Measurements from ENCODE around the gene ACSM5.
"Not testable (repeated sequence)": the region's sequence is repeated elsewhere in the genome, so short reads cannot be mapped to it uniquely, and the experiment has no call there.

Gene ACSM5

GRCh38 chr16:20430480-20430879 is 21.1 kb downstream of the ACSM5 start:
- H3K36me3 ChIP-seq (ENCODE audit: insufficient read depth, low read depth, low read length); H3K4me1 ChIP-seq (ENCODE audit: insufficient read depth, low read length); H3K27ac ChIP-seq (ENCODE audit: low read length); H3K27me3 ChIP-seq (ENCODE audit: insufficient read depth, low read length); H3K9ac ChIP-seq (ENCODE audit: low read depth, low read length); H3K9me3 ChIP-seq (ENCODE audit: insufficient read depth, low read depth, low read length); H3K4me3 ChIP-seq (ENCODE audit: low read length): not testable (repeated sequence)

DNA sequence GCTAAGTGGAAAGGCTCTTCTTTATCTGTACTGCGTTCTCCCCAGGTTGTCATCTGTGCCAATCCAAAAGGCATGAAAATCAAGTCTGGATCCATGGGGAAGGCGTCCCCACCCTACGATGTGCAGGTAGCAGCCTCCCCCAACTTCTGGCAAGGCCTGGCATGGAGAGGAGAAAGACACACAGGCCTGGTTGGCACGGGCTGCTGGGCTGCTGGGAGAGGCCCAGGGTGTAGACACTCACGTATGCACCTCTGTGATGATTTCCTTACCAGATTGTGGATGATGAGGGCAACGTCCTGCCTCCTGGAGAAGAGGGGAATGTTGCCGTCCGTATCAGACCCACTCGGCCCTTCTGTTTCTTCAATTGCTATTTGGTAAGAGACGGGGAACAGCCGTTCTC is 21.6 kb downstream of the ACSM5 start:
- no peak overlapping the region for H3K9ac ChIP-seq (ENCODE audit: low read depth, low read length)

GRCh38 chr16:20438950-20439349 is 29.6 kb downstream of the ACSM5 start:
- not testable (repeated sequence) for H3K27me3 ChIP-seq (ENCODE audit: insufficient read depth, low read length); H3K4me3 ChIP-seq (ENCODE audit: low read length); H3K4me1 ChIP-seq (ENCODE audit: insufficient read depth, low read length); H3K36me3 ChIP-seq (ENCODE audit: insufficient read depth, low read depth, low read length); H3K27ac ChIP-seq (ENCODE audit: low read length); H3K9me3 ChIP-seq (ENCODE audit: insufficient read depth, low read depth, low read length); H3K9ac ChIP-seq (ENCODE audit: low read depth, low read length)

More for the DNA sequence above, 21.6 kb downstream of the ACSM5 start:
- H3K4me3 ChIP-seq (ENCODE audit: low read length), result no peak overlapping the region
- no peaks in the 10 kb centered on the region for H3K4me1 ChIP-seq (ENCODE audit: insufficient read depth, low read length)
- H3K27ac ChIP-seq (ENCODE audit: low read length), result no peak overlapping the region
- no peaks in the 10 kb centered on the region for H3K36me3 ChIP-seq (ENCODE audit: insufficient read depth, low read depth, low read length)
- H3K9me3 ChIP-seq (ENCODE audit: insufficient read depth, low read depth, low read length), result no peaks in the 10 kb centered on the region
- no peaks in the 10 kb centered on the region for H3K27me3 ChIP-seq (ENCODE audit: insufficient read depth, low read length)

- H3K36me3 ChIP-seq (ENCODE audit: insufficient read depth, low read depth, low read length); H3K4me1 ChIP-seq (ENCODE audit: insufficient read depth, low read length); H3K27ac ChIP-seq (ENCODE audit: low read length); H3K9ac ChIP-seq (ENCODE audit: low read depth, low read length); H3K9me3 ChIP-seq (ENCODE audit: insufficient read depth, low read depth, low read length); H3K27me3 ChIP-seq (ENCODE audit: insufficient read depth, low read length); H3K4me3 ChIP-seq (ENCODE audit: low read length): not testable (repeated sequence)
Measured at GRCh38 chr16:20439820-20440231, 30.5 kb downstream of the ACSM5 start.

- not testable (repeated sequence) for H3K4me3 ChIP-seq (ENCODE audit: low read length); H3K9me3 ChIP-seq (ENCODE audit: insufficient read depth, low read depth, low read length); H3K27me3 ChIP-seq (ENCODE audit: insufficient read depth, low read length); H3K4me1 ChIP-seq (ENCODE audit: insufficient read depth, low read length); H3K9ac ChIP-seq (ENCODE audit: low read depth, low read length); H3K27ac ChIP-seq (ENCODE audit: low read length); H3K36me3 ChIP-seq (ENCODE audit: insufficient read depth, low read depth, low read length)
Measured at GRCh38 chr16:20440731-20441130, 31.4 kb downstream of the ACSM5 start.

DNA sequence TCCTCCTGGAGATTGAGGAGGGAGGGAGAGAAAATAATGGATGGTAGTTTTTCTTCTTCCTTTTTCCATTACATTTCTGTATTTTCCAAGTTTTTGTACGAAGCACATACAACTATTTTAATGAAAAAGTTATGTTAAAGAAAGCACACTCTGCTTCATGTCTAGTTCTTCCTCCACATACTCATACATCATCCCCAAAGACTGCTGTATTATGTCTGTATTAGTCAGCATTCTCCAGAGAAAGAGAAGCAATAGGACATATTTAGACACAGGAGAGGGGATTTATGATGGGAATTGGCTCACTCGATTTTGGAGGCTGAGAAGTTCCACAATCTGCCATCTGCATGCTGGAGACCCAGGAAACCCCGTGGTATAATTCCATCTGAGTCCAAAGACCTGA is 31.9 kb downstream of the ACSM5 start:
- Histone ChIP-seq H3K4me3 (ENCODE audit: low read length) (no peak overlapping the region), H3K4me1 (ENCODE audit: insufficient read depth, low read length) (no peaks in the 10 kb centered on the region), H3K9me3 (ENCODE audit: insufficient read depth, low read depth, low read length) (no peaks in the 10 kb centered on the region), H3K27me3 (ENCODE audit: insufficient read depth, low read length) (no peaks in the 10 kb centered on the region), H3K9ac (ENCODE audit: low read depth, low read length) (no peak overlapping the region), H3K36me3 (ENCODE audit: insufficient read depth, low read depth, low read length) (no peaks in the 10 kb centered on the region), H3K27ac (ENCODE audit: low read length) (no peak overlapping the region)

- not testable (repeated sequence) for H3K27ac ChIP-seq (ENCODE audit: low read length); H3K4me3 ChIP-seq (ENCODE audit: low read length); H3K9me3 ChIP-seq (ENCODE audit: insufficient read depth, low read depth, low read length); H3K36me3 ChIP-seq (ENCODE audit: insufficient read depth, low read depth, low read length); H3K27me3 ChIP-seq (ENCODE audit: insufficient read depth, low read length); H3K4me1 ChIP-seq (ENCODE audit: insufficient read depth, low read length); H3K9ac ChIP-seq (ENCODE audit: low read depth, low read length)
Measured at GRCh38 chr16:20441859-20442258, 32.5 kb downstream of the ACSM5 start.

DNA sequence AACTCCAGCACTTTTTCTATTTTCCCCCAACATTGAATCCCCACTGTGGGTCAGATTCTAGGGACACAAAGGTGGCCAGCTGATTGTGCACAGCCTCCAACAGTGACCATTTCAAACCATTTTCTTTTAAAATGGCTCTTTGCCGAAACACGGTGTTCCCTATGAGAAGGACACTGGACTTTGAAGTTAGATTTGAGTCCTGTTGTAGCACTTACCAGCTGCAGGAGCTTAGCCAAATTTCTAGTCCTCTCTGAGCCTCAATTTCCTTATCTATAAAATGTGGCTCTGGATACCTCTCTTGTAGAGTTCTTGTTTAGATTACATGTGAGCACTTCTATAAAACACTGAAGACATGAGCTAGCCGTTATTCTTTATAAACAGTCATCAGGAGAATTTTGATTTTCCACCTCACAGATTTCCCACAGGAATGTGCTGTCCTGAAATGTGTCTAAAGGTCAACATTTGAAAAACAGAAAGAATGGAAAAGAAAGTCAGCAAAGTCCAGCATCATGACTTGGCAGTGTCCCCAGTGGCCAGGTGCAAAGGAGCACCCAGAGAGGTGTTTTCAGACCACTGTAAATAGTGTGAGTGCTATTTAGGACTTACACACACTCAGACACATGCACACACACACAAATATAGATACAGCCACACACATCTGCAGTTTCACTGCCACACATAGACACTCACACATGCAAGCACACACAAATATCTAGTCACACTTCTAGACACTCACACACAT is 37.5 kb downstream of the ACSM5 start:
- H3K9me3 ChIP-seq (ENCODE audit: insufficient read depth, low read depth, low read length); H3K27me3 ChIP-seq (ENCODE audit: insufficient read depth, low read length); H3K4me1 ChIP-seq (ENCODE audit: insufficient read depth, low read length); H3K36me3 ChIP-seq (ENCODE audit: insufficient read depth, low read depth, low read length); H3K4me3 ChIP-seq (ENCODE audit: low read length); H3K9ac ChIP-seq (ENCODE audit: low read depth, low read length); H3K27ac ChIP-seq (ENCODE audit: low read length): not testable (repeated sequence)

DNA sequence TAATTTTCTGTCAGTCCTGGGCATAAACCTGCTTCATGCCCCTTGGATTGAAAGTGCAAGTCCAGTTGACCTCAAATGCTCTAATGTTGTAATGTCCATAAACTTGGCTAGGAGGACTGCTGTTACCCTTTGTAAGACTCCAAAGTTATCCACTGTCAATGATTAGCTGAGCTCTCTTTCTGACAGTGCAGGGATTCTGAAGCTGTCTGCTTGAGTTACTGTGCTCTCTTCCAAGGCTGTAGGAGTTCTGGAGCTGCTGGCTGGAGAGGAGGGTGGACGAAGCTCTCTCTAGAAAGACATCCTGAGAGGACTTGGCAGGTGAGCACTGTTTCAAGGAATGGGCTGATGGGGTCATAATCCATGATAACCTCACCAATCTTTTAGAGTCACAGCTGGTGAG is 42.0 kb downstream of the ACSM5 start, which contains the start of gene ACSM2A:
ACSM2A (plus strand) TSS at position 158 of the 400 bp plus-strand sequence. CDS start 8,594 bp downstream, outside the sequence.
- not testable (repeated sequence) for H3K36me3 ChIP-seq (ENCODE audit: insufficient read depth, low read depth, low read length); H3K27ac ChIP-seq (ENCODE audit: low read length); H3K4me1 ChIP-seq (ENCODE audit: insufficient read depth, low read length); H3K9ac ChIP-seq (ENCODE audit: low read depth, low read length); H3K27me3 ChIP-seq (ENCODE audit: insufficient read depth, low read length); H3K4me3 ChIP-seq (ENCODE audit: low read length); H3K9me3 ChIP-seq (ENCODE audit: insufficient read depth, low read depth, low read length)

DNA sequence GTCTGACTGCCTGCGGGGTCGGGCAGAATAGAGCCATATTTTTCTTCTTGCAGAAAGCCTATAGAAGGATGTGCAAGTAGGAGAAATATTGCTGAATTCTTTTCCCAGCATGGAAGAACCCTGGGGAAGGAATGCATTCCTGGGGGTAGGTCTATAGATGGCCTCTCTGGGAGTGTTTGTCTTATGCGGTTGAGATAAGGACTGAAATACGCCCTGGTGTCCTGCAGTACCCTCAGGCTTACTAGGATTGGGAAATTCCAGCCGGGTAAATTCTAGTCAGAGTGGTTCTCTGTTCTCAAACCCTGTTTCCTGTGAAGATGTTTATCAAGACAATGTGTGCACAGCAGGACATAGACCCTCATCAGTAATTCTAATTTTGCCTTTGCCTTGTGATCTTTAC is 44.3 kb downstream of the ACSM5 start:
- not testable (repeated sequence) for H3K9me3 ChIP-seq (ENCODE audit: insufficient read depth, low read depth, low read length); H3K4me1 ChIP-seq (ENCODE audit: insufficient read depth, low read length); H3K36me3 ChIP-seq (ENCODE audit: insufficient read depth, low read depth, low read length); H3K27ac ChIP-seq (ENCODE audit: low read length); H3K27me3 ChIP-seq (ENCODE audit: insufficient read depth, low read length); H3K9ac ChIP-seq (ENCODE audit: low read depth, low read length); H3K4me3 ChIP-seq (ENCODE audit: low read length)

DNA sequence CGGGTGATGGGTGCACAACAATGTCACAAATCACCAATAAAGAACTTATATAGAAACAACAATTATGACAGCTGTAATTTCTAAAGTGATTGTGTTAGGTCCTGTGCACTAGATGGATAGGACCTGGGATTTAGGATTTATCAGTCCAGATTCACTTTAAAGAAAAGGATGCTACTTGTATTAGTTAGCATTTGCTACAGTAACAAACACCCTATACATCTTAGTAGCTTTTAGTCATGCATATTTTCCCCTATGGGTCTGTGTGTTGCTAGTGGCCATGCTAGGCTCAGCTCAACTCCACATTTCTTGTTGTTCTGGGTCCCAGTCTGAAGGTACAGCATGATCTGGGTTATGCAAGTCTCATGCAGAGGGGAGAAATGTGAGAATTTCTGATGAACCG is 49.9 kb downstream of the ACSM5 start:
- not testable (repeated sequence) for H3K27me3 ChIP-seq (ENCODE audit: insufficient read depth, low read length); H3K4me1 ChIP-seq (ENCODE audit: insufficient read depth, low read length); H3K4me3 ChIP-seq (ENCODE audit: low read length); H3K9ac ChIP-seq (ENCODE audit: low read depth, low read length); H3K36me3 ChIP-seq (ENCODE audit: insufficient read depth, low read depth, low read length); H3K27ac ChIP-seq (ENCODE audit: low read length); H3K9me3 ChIP-seq (ENCODE audit: insufficient read depth, low read depth, low read length)

- H3K4me3 ChIP-seq (ENCODE audit: low read length); H3K9ac ChIP-seq (ENCODE audit: low read depth, low read length); H3K36me3 ChIP-seq (ENCODE audit: insufficient read depth, low read depth, low read length); H3K27ac ChIP-seq (ENCODE audit: low read length); H3K27me3 ChIP-seq (ENCODE audit: insufficient read depth, low read length); H3K9me3 ChIP-seq (ENCODE audit: insufficient read depth, low read depth, low read length); H3K4me1 ChIP-seq (ENCODE audit: insufficient read depth, low read length): not testable (repeated sequence)
Measured at GRCh38 chr16:20460313-20460712, 51.0 kb downstream of the ACSM5 start.

Measured in iPS-20b (cell line).